HG03280 (cell line): ENCODE data around the gene SARM1.

ENCODE experiments used
- ATAC-seq: cut with Tn5 transposase; IDR thresholded peaks from one replicate; pipeline ENCODE4 v1.9.1; 2021; ENCODE audit warnings: mild to moderate bottlenecking, moderate library complexity; ENCODE audit not compliant: unreplicated experiment

The SARM1 gene

DNA sequence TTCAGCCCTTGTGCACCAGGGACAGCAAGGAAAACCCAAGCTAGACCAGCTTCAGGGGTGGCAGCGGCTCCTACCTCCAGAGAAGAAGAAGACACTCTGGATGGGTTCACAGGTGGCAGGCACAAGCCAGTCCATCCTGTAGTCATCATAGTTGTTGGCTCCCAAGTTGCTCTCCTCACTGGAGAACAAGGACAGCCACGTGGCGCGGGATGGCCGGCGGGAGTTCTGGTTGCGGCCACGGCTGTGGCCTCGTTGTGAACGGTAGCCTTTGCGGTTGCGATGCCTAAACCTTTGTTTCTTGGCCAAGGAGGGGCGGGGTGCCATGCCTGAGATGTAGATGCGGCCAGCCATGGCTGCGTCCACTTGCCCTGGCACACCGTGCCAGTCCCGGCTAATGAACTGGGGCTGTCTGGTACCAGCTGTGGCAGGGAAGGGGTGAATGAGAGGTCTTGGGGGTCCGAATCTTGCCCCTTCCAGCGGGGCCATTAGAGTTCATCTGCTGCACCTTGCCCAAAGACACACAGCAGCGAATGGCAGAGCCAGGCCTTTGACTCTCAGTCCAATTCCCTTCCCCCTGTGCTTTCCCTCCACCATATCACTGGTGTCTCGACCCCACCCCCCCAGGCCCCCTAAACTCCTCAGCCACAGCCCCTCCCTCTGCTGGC, 3.7 kb upstream of the SARM1 start:
- ATAC-seq: no peak

GRCh38 chr17:28368306-28368831, 3.1 kb upstream of the SARM1 start:
- ATAC-seq: no peak

- no peak for ATAC-seq
Measured at GRCh38 chr17:28368915-28369683, 2.4 kb upstream of the SARM1 start.

DNA sequence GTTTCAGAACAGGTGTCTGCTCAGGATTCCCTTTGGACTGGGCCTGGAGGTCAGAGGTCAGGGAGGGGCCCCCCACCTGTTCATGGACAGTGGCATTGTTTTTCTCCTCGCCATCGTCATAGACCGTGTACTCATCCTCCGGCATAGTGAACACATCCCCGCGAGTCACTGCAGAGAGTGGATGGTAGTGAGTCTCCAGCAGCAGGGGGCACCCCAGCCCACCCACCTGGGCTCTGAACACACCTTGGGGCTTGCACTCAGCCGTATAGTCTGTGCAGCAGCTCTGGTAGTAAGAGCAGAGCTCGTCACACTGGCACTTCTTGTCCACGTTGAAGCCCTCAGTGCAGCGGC, 1.8 kb upstream of the SARM1 start:
- ATAC-seq: no peak

DNA sequence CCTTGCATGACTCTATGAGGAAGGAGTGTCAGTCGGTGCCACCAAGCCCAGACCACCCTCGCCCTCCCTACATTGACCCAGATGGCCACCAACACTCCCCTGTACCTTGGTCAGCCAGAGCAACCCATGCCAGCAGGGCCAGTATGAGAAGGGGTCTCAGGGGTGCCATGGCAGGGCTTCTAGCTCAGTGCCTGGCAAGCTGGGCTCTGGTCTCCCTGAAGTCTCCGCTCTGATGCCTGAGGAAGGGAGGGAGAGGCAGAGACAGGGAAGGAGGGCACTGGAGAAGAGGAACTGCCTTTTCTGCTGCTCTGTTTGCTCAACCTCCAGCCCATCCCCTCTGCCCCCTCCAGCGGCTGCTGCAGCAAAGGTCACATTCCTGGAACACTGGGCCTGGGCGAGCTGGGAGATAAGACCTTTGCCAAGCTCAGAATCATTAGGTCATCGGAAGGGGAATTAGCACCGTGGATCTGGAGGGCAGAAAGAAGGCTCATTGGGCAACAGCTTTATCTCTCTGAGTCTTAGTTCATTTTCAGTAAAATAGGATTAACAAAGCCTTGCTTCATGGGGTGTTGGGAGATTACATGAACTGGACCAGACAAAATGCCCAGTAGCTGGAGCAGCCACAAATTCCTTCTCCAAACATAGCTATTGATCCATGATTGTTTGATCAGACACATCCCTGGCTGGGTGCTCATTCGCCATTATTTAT, 1.3 kb upstream of the SARM1 start, which contains the start of gene VTN:
Gene VTN, minus strand, starts transcription at position 273 of the 709 bp plus-strand sequence. Its CDS starts 104 bp downstream, at position 169.
- ATAC-seq: no peak

- no peak for ATAC-seq
Measured at GRCh38 chr17:28370744-28371103, 770 bp upstream of the SARM1 start.

GRCh38 chr17:28372203-28372944, 880 bp downstream of the SARM1 start:
- ATAC-seq: peak; percentile 14

DNA sequence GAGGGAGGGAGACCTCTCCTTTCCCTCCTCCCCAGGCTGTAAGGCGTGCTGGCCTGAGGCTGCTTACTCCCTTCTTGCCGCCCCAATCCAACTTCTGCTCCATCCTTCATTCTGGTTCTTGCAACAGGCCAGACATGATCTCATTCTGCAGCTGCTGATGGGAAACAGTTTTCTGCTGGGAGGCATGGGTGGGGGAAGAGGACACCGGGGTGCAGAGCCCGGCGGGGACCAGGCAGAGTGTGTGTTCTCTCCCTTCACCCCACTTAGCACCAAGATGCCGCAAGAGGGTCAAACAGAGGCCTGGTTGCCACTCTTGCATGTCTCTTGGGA, 1.4 kb downstream of the SARM1 start:
- no peak for ATAC-seq

DNA sequence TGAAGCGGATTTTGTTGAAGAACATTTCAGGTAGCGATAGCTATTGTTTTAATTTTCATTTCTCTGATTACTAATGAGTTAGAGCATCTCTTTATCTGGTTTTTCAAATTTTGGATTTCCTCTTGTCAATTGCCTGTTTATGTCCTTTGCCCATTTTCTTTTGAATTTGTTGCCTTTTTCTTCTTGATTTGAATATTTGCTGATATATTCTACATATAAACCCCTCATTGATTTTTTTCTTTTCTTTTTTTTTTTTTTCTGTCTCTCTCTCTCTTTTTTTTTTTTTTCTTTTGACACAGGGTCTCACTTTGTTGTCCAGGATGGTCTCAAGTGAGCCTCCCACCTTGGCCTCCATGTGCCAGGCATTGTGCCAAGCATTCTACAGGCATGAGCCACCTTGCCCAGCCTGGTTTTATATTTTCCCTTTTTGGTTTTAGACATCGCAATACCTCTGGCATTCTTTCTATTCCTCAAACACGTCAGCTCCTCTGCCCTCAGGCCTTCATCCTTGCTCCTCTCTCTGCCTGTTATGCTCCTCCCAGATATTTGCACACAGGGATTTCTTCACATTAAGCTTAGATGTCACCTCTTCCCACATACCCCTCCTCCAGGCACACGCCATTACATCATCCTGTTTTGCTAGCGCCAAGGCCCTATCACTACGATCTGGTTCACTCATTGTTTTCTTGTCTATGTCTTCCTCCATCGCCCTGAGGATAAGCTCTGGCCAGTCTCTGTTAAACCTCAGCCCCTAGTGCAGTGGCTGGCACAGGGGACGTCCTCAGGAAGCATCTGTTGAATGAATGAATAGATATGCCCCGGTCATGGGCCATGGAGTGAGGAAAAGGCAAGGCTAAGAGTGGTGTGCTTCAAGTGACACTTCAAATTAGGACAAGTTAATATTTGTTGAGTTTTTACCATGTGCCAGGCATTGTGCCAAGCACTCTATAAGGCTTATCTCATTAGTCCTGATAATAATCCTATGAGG, 8.6 kb downstream of the SARM1 start:
- ATAC-seq: no peak

DNA sequence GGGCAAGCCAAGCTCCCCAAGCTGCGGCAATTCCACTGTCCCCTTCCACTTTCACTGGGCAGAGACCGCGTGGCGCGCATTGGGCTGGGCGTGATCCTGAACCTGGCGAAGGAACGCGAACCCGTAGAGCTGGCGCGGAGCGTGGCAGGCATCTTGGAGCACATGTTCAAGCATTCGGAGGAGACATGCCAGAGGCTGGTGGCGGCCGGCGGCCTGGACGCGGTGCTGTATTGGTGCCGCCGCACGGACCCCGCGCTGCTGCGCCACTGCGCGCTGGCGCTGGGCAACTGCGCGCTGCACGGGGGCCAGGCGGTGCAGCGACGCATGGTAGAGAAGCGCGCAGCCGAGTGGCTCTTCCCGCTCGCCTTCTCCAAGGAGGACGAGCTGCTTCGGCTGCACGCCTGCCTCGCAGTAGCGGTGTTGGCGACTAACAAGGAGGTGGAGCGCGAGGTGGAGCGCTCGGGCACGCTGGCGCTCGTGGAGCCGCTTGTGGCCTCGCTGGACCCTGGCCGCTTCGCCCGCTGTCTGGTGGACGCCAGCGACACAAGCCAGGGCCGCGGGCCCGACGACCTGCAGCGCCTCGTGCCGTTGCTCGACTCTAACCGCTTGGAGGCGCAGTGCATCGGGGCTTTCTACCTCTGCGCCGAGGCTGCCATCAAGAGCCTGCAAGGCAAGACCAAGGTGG, 9.8 kb downstream of the SARM1 start:
- ATAC-seq: no peak

GRCh38 chr17:28384281-28385036, 13.0 kb downstream of the SARM1 start:
- peak; percentile 49 for ATAC-seq

GRCh38 chr17:28385037-28385400, 13.5 kb downstream of the SARM1 start:
- ATAC-seq: no peak

DNA sequence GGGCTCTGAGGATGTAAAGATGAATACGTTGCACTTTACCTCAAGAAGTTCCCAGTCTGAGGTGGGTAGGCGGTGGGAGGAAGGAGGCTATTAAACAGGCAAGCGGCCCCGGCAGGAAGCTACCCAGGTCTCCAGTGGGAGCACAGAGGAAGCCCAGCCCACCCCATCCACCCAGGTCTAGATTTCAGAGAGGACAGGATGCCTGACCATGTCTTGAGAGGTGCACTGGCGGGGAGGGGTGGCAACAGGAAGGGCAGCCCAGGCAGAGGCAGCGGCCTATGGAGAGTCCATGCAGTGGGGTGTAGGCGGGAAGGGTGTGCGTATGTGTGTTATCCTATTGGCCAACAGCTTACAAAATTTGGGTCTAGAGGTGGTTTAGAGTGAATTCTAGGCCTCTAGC, 13.9 kb downstream of the SARM1 start:
- no peak for ATAC-seq

DNA sequence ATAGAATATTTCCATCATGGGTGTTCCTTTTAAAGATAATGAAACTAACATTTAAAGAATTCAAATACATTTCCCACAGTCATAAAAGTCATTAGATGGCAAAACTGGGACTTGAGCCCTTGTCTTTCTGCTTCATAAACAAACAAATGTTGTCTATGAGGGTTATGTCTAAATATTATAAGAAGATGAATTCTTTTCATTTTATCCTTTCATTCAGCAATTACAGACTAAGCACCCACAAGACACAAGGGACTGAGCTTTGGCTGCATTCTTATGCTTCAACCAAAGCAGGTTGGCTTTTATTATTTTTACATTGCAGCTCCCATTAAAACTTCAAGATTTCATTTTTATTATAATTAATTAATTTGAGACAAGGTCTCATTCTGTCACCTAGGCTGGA, 14.9 kb downstream of the SARM1 start:
- no peak for ATAC-seq

DNA sequence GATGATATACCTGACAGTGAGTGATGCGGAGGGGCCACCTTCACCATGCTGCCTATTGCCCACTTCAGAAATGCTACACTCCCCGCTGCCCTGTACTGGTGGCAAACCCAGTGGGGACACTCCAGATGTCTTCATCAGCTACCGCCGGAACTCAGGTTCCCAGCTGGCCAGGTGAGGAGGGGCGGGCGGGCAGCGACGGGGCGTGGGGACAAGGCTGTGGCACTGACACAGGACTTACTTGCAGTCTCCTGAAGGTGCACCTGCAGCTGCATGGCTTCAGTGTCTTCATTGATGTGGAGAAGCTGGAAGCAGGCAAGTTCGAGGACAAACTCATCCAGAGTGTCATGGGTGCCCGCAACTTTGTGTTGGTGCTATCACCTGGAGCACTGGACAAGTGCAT, 16.6 kb downstream of the SARM1 start:
- no peak for ATAC-seq

- no peak for ATAC-seq
Measured at GRCh38 chr17:28390141-28390540, 18.6 kb downstream of the SARM1 start.

DNA sequence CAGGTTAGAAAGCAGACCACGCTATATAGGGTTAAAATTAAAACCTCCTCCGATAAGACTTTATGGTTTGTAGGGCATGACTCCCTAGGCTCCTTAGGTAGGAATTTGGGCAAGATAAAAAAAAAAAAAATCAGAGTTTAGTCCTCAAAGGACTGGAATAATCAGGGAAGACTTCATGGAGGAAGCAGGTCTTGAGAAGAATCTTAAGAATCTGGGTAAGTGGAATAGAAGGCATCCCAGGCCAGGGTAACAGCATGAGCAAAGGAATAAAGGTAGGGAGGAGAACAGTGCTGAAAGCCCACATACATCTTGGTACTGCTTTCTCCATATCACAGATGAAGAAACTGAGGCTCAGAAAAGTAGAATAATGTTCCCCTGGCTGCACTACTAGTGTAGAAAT, 19.1 kb downstream of the SARM1 start:
- ATAC-seq: no peak

DNA sequence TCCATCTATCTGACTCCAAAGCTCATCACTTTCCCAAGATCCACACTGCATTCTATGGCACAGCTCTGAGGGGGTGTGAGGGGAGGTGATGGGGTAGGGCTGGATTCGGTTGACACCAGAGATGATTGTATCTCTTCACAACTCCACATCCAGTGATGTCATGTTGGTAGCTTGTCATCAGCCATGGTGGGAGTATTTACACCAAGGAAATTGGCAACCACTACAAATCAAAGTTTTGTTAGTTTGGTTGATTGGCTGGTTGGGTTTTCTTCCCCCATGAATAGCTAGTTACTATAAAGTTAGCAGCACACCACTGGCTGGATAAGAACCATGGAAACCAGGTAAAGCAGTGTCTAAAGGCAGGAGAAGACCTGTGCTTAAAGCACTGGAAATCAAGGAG, 19.5 kb downstream of the SARM1 start:
- ATAC-seq: no peak

DNA sequence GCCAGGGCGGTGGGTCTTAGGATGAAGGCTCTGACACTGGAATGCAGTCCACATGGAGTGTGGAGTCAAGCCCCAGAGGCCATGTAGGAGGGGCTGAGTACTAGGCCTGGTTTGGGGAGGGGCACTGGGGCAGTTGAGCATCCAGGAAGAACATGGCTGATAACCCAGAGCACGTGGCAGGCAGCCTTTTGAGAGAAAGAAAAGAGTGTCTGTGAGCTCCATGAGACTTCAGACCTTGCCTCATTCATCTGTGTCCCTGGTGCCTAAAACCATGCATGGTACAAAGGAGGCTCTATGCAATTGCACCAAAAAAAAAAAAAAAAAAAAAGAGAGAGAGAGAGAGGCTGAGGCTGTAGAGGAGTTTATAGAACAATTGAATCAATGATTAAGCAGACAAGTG, 19.9 kb downstream of the SARM1 start:
- ATAC-seq: no peak
